H7 (cell line): ENCODE results near the gene CEND1. TPM values are rescaled to one million over a fixed set of nuclear protein-coding genes. Genes with fewer than 3 reads are reported as not detected.
A peak's percentile ranks its signal among the peaks of the same experiment; 100 is the strongest.

Experiments
- DNase-seq: peaks from one replicate; pipeline ENCODE4 v3.0.0; 2012
- H3K27me3 ChIP-seq: 2 replicates; pipeline ENCODE4 v1.6.0; 2011; ENCODE audit warnings: mild to moderate bottlenecking, low read length; ENCODE audit not compliant: control insufficient read depth, insufficient read depth
- H3K36me3 ChIP-seq: replicated peaks from 2 replicates; pipeline ENCODE4 v1.5.1; 2011; ENCODE audit warnings: low read length; ENCODE audit not compliant: control insufficient read depth, insufficient read depth
- H3K4me3 ChIP-seq: 2 replicates; pipeline ENCODE4 v1.5.1; 2011; ENCODE audit warnings: low read depth, mild to moderate bottlenecking, control low read depth, low read length, moderate library complexity; ENCODE audit not compliant: insufficient read depth
- total RNA-seq: library from RNA; depleted of rRNA; stranded (reverse); fragments of >200 nt; shearing (Covaris generic); gene quantifications from 2 replicates; pipeline ENCODE4 v1.2.3, GENCODE V29; 2014; rRNA removed

Gene CEND1
- total RNA-seq: 0.14 TPM in 1 of 2 replicates, not detected in the other

DNA sequence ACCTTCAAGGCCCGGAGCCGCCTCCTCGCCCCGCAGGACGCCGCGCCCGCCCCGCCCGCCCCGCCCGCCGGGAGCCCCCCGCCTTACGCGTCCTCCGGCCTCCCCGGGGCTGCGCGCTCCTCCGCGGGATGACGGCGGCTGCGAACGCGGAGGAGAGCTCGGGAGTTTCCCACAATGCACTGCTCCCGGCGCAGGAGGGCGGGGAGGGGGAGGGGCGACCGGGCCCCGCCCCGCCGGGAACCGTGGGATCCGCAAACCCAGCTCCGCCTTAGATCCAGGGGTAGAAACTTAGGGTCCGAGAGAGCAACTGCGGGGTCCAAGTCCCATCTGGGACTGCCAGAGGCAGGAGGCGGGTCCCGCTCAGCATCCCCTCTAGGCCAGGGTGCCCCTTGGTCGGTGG is at the start of gene CEND1:
TSS of gene CEND1 (minus strand) at position 148 of the 400 bp plus-strand sequence. CDS start 1,514 bp downstream, outside the sequence.
- peak within 1 kb of the TSS; percentile 10; the same call in 1 of the 2 replicates for H3K4me3 ChIP-seq
- peak; percentile 94 for DNase-seq
- H3K27me3 ChIP-seq: no peaks in the 10 kb centered on the region
- no peaks in the 10 kb centered on the region; the same call in none of the 2 replicates for H3K36me3 ChIP-seq

DNA sequence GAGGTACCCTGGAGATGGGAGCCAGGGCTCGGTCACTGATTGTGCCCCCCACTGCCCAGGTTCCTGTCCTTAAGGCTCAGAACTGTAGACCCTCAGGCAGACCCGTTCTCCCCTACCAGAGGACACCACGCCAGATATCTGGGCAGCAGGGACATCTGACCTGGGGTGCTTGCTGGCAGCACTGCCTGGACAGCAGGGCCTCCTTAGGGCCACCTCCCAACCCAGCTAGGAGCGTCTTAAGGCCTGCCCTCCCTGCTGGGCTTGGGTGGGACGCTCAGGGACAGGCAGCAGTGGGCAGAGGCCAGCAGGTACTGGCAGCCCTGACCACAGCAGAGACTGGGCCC is 49.4 kb upstream of the CEND1 start:
- no peak overlapping the region for H3K4me3 ChIP-seq
- H3K36me3 ChIP-seq: peaks cover 16% of the 10 kb centered on the region
- DNase-seq: no peak
- no peaks in the 10 kb centered on the region for H3K27me3 ChIP-seq

DNA sequence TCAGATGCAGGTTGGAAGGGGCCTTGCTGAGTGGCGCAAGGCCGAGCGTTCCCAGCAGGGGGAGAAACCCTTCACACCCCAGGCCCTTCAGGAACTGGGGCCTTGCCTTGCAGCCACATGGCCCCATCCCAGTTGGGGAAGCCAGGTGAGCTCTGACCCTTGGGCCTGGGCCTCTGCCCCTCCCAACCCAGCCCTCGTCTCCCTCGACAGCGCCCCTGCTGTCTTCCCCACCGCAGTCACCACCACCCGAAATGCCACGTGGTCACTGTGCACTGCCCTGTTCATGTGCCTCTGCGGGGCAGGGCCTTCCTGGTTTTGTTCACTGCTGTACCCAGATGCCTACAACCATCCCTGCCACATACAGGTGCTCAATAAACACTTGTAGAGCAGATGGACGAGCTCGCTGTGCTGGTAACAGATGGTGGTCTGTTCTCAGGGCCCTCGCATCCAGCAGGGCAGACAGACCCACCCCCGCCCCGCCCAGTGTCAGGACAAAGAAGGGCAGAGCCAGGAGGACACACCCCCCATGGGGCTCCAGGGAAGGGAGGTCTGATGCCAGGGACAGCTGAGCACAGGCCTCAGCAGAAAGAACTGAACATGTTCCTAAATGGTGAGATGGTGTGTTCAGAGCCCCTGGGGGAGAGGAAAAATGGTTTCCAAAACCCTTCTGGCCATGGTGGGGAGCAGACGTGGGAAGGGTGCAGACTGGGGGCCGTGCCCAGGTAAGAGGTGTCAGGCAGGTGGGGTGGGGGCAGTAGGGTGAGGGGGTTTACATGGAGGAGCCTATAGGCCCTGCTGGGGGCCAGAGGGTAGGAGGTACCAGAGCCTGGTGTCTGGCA is 48.8 kb upstream of the CEND1 start:
- DNase-seq: peak; percentile 90

DNA sequence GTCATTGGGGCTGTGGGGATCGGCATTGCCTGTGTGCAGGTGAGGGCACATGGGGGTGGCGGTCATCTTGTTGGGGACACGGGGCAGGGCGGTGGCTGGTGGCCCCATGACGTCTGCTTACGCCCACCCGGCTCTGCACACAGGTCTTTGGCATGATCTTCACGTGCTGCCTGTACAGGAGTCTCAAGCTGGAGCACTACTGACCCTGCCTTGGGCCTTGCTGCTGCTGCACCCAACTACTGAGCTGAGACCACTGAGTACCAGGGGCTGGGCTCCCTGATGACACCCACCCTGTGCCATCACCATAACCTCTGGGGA is 48.1 kb upstream of the CEND1 start:
- H3K27me3 ChIP-seq: no peaks in the 10 kb centered on the region
- H3K36me3 ChIP-seq: peaks cover 16% of the 10 kb centered on the region
- no peak for DNase-seq
- H3K4me3 ChIP-seq: no peak overlapping the region

More for the DNA sequence above, 48.8 kb upstream of the CEND1 start:
- Histone ChIP-seq H3K36me3 (peaks cover 16% of the 10 kb centered on the region), H3K27me3 (no peaks in the 10 kb centered on the region), H3K4me3 (no peak overlapping the region)

DNA sequence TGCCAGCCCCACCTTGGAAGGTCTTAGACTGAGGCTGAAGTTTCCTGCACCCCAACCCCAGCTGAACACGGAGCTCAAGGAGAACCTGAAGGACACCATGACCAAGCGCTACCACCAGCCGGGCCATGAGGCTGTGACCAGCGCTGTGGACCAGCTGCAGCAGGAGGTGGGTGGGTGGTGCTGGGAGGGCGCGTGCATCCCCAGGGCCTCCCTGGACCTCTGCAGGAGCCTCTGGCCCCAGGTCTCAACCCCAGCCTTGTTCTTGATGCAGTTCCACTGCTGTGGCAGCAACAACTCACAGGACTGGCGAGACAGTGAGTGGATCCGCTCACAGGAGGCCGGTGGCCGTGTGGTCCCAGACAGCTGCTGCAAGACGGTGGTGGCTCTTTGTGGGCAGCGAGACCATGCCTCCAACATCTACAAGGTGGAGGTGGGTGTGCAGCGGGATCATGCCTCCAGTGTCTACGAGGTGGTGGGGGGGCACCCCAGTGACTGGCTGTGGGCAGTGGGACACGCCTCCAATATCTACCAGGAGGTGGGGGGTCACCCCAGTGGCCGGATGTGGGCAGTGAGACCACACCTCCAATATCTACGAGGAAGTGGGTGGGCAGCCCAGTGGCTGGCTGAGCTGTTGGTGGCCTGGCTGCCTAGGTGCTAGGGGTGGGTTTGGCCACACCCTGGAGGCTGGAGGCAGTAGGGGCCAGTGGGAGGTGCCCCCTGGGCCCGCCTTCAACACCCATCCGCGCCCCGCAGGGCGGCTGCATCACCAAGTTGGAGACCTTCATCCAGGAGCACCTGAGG is 47.5 kb upstream of the CEND1 start:
- Histone ChIP-seq H3K27me3 (peaks cover 1% of the 10 kb centered on the region; the same call in 1 of the 2 replicates), H3K4me3 (no peak overlapping the region), H3K36me3 (peaks cover 16% of the 10 kb centered on the region)
- DNase-seq: no peak

DNA sequence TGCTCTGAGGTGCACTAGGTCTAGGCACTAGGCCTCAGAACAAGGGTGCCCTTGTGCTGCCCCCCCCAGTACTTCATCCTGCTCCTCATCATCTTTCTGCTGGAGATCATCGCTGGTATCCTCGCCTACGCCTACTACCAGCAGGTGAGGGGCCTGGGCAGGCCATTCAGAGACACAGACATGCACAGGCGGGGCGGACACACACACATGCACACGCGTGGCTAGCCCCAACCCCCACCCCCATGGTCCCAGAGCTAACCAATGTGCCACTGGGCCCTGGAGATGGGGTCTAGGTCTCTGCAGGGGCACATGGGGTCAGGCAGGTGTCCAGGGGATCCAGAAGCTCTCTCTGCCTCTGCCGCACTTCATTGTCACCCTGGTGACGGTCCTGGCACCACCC is 46.8 kb upstream of the CEND1 start:
- no peak for DNase-seq
- no peak overlapping the region for H3K4me3 ChIP-seq
- H3K27me3 ChIP-seq: peaks cover 8% of the 10 kb centered on the region
- H3K36me3 ChIP-seq: peaks cover 16% of the 10 kb centered on the region

DNA sequence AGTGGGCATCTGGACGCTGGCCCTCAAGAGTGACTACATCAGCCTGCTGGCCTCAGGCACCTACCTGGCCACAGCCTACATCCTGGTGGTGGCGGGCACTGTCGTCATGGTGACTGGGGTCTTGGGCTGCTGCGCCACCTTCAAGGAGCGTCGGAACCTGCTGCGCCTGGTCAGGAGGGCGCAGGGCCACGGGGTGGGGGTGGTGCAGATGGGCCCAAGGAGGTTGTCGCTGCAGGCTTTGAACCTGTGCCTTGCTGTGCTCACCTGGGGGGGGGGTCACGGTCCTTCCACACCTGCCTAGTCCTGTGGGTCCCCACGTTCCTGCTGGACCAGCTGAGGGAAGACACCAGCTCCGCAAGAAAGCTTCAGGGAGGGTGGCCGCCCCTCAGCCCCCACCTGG is 46.4 kb upstream of the CEND1 start:
- Histone ChIP-seq H3K36me3 (peaks cover 16% of the 10 kb centered on the region), H3K4me3 (no peak overlapping the region), H3K27me3 (peaks cover 12% of the 10 kb centered on the region)
- no peak for DNase-seq

DNA sequence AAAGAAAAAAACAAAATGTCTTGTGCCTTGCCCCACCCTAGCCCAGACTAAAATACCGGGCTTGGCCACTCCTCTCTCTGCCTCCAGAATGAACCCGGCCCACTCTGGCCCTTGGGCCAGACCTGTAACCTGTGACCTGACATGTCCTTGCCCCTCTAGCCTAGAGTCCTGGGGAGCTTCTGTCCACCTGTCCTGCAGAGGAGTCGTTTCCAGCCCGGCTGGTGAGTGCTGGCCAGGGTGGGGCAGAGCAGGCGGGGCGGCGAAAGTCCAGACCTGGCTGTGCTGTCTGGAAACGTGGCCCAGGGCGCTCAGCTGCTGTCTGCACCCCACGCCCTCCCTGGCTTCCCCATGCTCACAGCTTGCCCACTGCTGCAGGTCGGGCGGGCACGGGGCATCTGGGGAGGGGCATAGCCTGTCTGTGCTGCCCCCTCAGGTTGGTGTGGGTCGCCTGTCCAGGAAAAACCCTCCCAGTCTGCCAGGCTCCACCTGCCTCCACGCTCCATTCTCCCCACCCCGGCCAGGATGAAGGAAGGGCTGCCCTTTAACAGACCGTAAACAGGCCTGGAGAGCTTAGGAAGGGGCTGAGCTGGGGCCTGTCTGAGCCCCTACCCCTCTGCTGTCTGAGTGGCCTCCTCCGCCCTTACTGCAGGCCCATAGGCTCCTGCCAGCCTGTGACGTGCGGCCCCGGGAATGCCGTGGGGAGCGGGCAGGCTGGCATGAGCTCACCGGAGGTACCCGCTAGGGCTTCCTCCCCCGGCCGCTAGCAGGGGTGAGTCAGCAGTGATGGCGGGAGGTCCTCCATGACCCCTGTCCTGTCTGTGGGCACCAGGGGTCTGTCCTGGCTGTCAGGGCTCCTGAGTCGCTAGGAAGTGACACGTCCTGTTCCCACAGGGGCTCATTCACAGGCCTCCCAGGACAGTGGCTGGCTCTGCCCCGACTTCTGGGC is 44.8 kb upstream of the CEND1 start:
- H3K4me3 ChIP-seq: no peak overlapping the region
- H3K27me3 ChIP-seq: peaks cover 25% of the 10 kb centered on the region
- no peak for DNase-seq
- peaks cover 8% of the 10 kb centered on the region for H3K36me3 ChIP-seq

DNA sequence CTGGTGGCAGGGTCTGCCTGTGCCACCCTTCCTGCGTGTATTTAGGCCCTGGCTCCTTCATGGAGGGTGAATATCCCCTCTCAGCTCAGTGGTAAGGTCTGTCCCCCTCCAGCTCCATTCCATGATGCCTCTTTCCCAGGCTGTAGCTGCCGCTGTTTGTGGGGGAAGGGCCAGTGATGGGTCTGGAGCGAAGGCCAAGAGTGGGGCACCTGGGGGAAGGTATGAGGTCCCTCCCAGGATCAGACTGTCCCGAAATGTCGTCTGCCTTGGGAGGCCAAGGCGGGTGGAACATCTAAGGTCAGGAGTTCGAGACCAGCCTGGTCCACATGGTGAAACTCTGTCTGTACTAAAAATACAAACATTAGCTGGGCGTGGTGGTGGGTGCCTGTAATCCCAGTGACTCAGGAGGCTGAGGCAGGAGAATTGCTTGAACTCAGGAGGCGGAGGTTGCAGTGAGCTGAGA is 44.0 kb upstream of the CEND1 start:
- H3K27me3 ChIP-seq: peaks cover 32% of the 10 kb centered on the region
- peak overlapping the region; percentile 74 for H3K4me3 ChIP-seq
- no peak for DNase-seq

DNA sequence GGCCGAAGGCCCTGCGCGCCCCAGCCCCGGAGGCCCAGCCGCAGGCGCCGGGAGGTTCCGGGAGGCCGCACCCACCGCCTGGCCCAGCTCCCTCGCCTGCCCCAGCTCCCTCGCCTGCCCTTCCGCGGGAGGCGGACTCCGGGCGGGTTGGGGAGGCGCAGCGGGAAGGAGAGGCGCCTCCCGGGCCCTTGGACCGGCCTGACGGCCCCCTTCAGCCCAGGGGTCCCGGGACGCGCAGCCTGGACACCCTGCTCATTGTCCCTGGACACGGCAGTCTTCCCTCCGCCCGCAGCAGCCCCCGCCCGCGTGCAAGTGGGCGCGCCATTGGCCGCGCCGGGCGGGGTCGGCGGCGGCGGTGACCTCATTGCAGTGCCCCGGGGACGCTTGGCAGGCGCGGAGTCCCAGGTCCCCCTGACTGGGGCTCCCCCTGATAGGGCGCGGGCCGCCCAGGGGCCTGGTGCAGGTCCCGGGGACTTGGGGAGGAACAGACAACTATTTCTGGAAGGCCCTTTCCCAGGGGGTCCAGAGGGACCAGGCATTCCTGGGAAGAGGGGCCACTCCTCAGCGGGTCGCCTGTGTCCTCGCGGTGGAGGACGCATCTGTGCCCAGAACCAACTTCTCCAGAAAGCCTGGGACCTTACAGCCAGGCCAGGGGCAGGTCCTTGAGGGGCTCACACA is 43.4 kb upstream of the CEND1 start:
- Histone ChIP-seq H3K4me3 (peak overlapping the region; percentile 74), H3K36me3 (peaks cover 3% of the 10 kb centered on the region), H3K27me3 (peaks cover 38% of the 10 kb centered on the region)
- peak; percentile 85 for DNase-seq

More for the DNA sequence above, 44.0 kb upstream of the CEND1 start:
- peaks cover 4% of the 10 kb centered on the region for H3K36me3 ChIP-seq

DNA sequence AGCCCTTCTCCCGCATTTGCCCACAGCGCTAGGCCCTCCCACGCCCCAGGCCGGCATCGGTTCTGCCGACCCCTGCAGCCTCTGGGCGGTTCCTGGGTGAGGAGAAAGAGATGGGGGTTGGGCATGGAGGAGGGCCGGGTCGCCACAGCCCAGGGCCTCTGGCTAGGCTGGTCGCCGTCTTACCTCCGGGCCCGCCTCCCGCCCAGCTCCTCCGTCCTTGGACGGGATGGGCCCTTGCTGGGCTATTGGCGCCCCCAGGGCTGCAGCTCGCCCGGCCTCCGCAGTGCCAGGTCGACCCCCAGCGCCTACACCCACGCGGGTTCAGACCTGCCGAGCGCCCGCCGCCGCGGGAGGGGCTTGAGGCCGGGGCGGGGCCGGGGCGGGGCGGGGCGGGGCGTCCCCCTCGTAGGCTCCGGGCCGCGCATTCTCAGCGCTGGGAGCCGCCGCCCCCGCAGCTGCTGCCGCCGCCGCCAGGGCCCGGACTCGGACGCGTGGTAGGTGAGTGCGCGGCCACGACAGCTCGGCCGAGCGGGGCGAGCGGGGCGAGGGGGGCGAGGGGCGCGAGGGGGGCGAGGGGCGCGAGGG is 42.7 kb upstream of the CEND1 start, which contains the start of gene CD151:
TSS of gene CD151 (plus strand) at position 424 of the 585 bp plus-strand sequence. CDS start 3,118 bp downstream, outside the sequence.
- H3K36me3 ChIP-seq: peaks cover 3% of the 10 kb centered on the region; the same call in 1 of the 2 replicates
- H3K27me3 ChIP-seq: peaks cover 40% of the 10 kb centered on the region
- DNase-seq: peak; percentile 95
- peak within 1 kb of the TSS; percentile 74 for H3K4me3 ChIP-seq

DNA sequence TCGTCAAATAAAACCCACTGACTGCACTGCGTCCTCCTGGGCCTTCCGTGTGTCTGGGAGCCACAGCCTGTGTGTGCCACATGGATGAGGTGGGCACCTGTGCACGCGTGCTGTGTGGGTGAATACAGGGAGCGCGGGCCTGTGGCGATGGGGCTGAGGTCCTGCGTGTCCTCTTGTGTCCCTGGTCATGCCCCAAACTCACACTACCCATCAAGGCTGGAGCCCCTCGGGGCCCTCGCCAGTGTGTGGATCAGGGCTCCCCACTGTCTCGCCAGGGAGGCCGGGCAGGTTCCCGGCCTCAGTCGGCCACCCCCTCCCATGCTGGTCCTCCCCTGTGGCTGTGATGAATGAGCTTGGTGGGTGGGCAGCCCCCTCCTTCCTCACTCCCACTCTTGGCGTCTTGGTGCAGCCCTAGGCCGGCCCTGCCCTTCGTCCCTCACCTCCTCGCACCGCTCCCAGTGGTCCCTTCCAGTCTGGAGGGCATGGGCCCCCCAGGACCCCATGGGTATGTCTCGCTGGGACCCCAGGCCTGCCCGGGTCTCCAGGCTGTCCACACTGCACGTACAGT is 42.2 kb upstream of the CEND1 start:
- Histone ChIP-seq H3K27me3 (peaks cover 44% of the 10 kb centered on the region), H3K36me3 (peaks cover 1% of the 10 kb centered on the region; the same call in 1 of the 2 replicates), H3K4me3 (peak overlapping the region; percentile 54)
- no peak for DNase-seq
